Activated CD4-positive, alpha-beta T cell treated with anti-CD3 and anti-CD28 coated beads, Interleukin-2, amount 10 ng/mL, durations not matched to agents 24 days and 14 days (primary cell): Measurements from ENCODE around the gene PTAR1. TPM values are rescaled to one million over a fixed set of nuclear protein-coding genes. Genes with fewer than 3 reads are reported as not detected.
"Not testable (repeated sequence)": the region's sequence is repeated elsewhere in the genome, so short reads cannot be mapped to it uniquely, and the experiment has no call there.

ENCODE experiments used
- DNase-seq: peaks from one replicate; pipeline ENCODE4 v3.0.0; 2022
- H3K27ac Mint-ChIP-seq: one replicate; pipeline ENCODE4 v1.8.0; 2022; ENCODE audit warnings: mild to moderate bottlenecking, mixed read lengths
- H3K27me3 Mint-ChIP-seq: one replicate; pipeline ENCODE4 v1.8.0; 2022; ENCODE audit warnings: mixed read lengths
- H3K36me3 Mint-ChIP-seq: one replicate; pipeline ENCODE4 v1.8.0; 2022; ENCODE audit warnings: low read depth, mild to moderate bottlenecking, mixed read lengths
- H3K4me1 Mint-ChIP-seq: one replicate; pipeline ENCODE4 v1.8.0; 2021; ENCODE audit warnings: mixed read lengths
- H3K4me3 Mint-ChIP-seq: one replicate; pipeline ENCODE4 v1.8.0; 2022; ENCODE audit warnings: mild to moderate bottlenecking, moderate library complexity, mixed read lengths
- H3K9me3 Mint-ChIP-seq: one replicate; pipeline ENCODE4 v1.8.0; 2021; ENCODE audit warnings: mixed read lengths
- intact Hi-C: fragments of 100-400 bp; cut with micrococcal nuclease; formaldehyde crosslinking; loops from one replicate; pipeline ENCODE4 v1.15.1; 2023
- total RNA-seq: library from RNA; stranded (reverse); gene quantifications from 2 replicates; pipeline ENCODE4 v1.2.3, GENCODE V29; 2022

The PTAR1 gene
- total RNA-seq, 1 donor from 2014 or later: 56.1 TPM

DNA sequence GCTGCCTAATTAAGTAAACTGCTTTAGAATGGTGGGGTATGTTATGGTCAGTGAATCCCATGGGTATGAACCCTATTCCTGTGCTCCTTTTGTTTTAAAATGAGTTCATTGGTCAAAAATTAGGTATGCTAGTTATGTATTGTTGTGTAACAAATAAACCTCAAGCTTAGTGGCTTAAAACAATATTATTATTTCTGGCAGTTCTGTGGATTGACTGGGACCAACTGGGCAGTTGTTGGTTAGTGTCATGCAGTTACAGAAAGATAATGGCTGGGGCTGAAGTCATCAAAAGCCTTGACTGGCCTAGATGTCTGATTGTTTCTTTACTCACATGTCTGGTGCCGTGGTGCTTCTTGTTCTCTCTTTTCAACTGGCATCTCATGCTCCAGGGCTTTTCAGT lies 8.9 kb upstream of the PTAR1 start:
- no peak for DNase-seq
- no peak overlapping the region for H3K27ac Mint-ChIP-seq
- H3K4me3 Mint-ChIP-seq: no peak overlapping the region
- H3K27me3 Mint-ChIP-seq: no peaks in the 10 kb centered on the region
- H3K4me1 Mint-ChIP-seq: no peaks in the 10 kb centered on the region
- H3K9me3 Mint-ChIP-seq: peaks cover 3% of the 10 kb centered on the region
- intact Hi-C loops: no loop called here
- no peaks in the 10 kb centered on the region for H3K36me3 Mint-ChIP-seq

DNA sequence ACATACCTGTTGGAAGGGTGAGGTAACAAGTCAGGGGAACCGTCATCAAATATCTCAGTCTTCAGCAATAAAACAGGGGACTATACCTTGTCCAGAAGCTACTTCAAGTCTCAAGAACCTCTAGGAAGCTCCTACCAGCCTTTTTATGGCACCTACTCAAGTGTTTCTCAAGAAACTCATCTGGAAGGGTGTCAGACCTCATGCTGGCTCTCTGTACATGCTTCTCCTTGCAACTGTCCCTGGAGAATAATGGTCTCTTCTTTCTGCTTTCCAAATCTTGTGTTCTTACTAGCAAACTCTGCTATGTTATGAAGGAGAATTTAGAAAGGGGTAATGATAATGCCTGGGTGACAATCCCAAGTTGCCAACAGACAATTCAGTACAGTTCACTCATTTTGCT lies 8.3 kb upstream of the PTAR1 start:
- H3K4me3 Mint-ChIP-seq: no peak overlapping the region
- H3K27me3 Mint-ChIP-seq: no peaks in the 10 kb centered on the region
- H3K36me3 Mint-ChIP-seq: no peaks in the 10 kb centered on the region
- H3K27ac Mint-ChIP-seq: no peak overlapping the region
- intact Hi-C loops: no loop called here
- no peaks in the 10 kb centered on the region for H3K4me1 Mint-ChIP-seq
- no peaks in the 10 kb centered on the region for H3K9me3 Mint-ChIP-seq
- DNase-seq: no peak

- H3K4me1 Mint-ChIP-seq, H3K27me3 Mint-ChIP-seq, intact Hi-C loops, H3K9me3 Mint-ChIP-seq, H3K36me3 Mint-ChIP-seq, H3K4me3 Mint-ChIP-seq, DNase-seq, H3K27ac Mint-ChIP-seq: not testable (repeated sequence)
Measured at GRCh38 chr9:69763862-69764261, 4.1 kb upstream of the PTAR1 start.

- Mint-ChIP-seq H3K4me3 (no peak overlapping the region), H3K27ac (no peak overlapping the region), H3K27me3 (no peaks in the 10 kb centered on the region), H3K9me3 (no peaks in the 10 kb centered on the region), H3K36me3 (peaks cover 9% of the 10 kb centered on the region), H3K4me1 (peaks cover 14% of the 10 kb centered on the region)
- no peak for DNase-seq
- intact Hi-C loops: no loop called here
Measured at GRCh38 chr9:69762527-69762926, 2.7 kb upstream of the PTAR1 start.

DNA sequence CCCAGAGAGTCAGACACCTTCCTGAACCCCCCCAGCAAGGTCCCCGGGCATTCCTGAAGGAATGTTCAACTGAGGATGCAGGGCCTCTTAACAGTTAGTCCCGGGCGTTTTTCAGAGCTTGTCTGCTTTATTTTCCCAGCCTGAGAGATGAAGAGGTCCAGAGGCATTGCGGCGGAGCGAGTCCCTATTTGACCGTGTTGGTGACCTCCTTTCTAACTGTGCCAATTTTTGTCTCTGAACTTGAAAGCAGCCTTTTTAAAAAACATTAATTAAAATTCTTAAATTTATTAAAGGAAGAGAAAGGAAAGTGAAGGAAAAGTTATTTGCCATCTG lies 433 bp upstream of the PTAR1 start:
- Mint-ChIP-seq H3K9me3 (no peaks in the 10 kb centered on the region), H3K27ac (peak overlapping the region; percentile 87), H3K4me1 (peaks cover 25% of the 10 kb centered on the region), H3K4me3 (peak overlapping the region; percentile 98), H3K36me3 (peaks cover 17% of the 10 kb centered on the region), H3K27me3 (no peaks in the 10 kb centered on the region)
- intact Hi-C loops: no loop called here
- no peak for DNase-seq

DNA sequence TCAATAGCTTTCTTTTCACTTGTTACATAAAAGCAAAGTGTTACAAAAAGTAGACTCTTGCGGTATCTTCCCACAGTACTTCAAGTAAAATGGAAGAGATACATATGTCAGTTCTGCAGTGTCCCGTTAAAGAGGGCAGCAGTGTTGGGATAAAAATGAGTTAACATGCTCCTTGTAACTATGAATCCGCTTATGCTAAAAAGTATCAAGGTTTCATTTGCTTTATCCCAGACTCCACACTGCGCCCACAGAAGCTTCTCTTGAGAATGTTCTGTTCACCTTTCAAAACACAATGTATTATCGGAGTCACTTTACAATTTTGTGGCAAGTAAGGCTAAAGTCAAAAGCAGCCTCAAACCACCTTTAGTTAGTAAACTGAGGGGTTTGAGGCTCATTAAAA lies 790 bp downstream of the PTAR1 start:
- Mint-ChIP-seq H3K4me1 (peaks cover 29% of the 10 kb centered on the region), H3K4me3 (peak overlapping the region; percentile 98), H3K9me3 (no peaks in the 10 kb centered on the region)

DNA sequence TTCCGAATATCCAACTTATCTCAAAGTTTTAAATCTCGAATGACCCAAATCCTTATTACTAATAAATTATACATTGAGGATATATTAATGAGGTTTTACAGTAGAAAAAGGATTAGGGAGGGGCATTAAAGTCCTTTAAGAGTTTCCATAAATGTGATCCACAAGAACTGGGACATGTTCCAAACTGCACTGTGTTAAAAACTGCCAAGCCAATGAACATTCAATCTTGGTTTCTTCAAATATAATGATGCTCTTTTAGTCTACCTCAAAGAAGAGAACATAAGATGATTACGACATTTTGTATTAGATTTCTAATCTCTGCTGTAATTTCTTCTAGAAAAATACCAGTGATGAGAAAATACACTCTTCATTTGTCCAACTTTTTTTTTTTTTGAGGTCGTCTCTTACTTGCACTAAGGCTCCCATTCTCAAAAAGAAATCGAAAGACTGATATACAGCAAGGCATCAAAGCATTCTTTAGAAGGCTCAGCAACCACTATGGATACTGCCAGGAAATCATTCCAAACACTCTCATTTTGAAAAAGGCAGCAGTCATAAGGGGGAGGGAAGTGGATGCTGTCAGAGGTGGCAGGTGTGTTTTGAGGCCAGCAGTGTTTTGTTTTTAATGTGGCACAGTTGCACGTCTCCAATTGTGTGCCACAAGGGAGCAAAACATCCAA lies 1.7 kb downstream of the PTAR1 start:
- Mint-ChIP-seq H3K9me3 (no peaks in the 10 kb centered on the region), H3K27me3 (no peaks in the 10 kb centered on the region), H3K4me1 (peaks cover 29% of the 10 kb centered on the region), H3K4me3 (peak overlapping the region; percentile 98), H3K27ac (peak overlapping the region; percentile 8), H3K36me3 (peaks cover 27% of the 10 kb centered on the region)
- intact Hi-C loops: loop anchor here (2.0 to 10.0 kb wide), 6 partner anchors 27 to 807 kb away; partner anchors contain the start of genes KLF9 and TJP2
- DNase-seq: no peak

More for the DNA sequence above, 790 bp downstream of the PTAR1 start:
- H3K36me3 Mint-ChIP-seq: peaks cover 18% of the 10 kb centered on the region
- H3K27ac Mint-ChIP-seq: peak overlapping the region; percentile 96
- intact Hi-C loops: loop anchor here (1.0 to 10.0 kb wide), 7 partner anchors 28 to 806 kb away; partner anchors contain the start of genes APBA1, KLF9 and TJP2
- no peaks in the 10 kb centered on the region for H3K27me3 Mint-ChIP-seq
- no peak for DNase-seq

DNA sequence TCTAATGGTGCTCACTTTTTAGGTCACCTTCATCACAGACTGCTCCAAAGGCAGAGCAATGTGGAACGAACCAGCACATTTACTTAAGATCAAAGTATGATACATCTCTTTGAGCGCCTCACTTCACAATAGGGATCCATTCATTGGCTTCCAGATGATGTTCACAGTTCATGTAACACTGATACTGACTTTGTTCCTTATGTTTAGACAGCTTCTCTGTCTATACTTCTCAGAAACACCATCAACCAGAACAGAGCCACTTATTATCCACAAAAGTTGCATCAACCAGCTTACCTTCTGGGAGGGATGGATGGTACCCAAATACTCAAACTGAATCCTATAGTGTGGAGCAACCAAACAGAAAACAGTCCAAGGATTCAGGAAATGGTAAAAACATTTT lies 4.6 kb downstream of the PTAR1 start:
- Mint-ChIP-seq H3K4me1 (peaks cover 36% of the 10 kb centered on the region), H3K36me3 (peaks cover 34% of the 10 kb centered on the region), H3K27ac (no peak overlapping the region), H3K4me3 (no peak overlapping the region), H3K9me3 (no peaks in the 10 kb centered on the region), H3K27me3 (no peaks in the 10 kb centered on the region)
- no peak for DNase-seq
- intact Hi-C loops: loop anchor here (5.0 to 10.0 kb wide), 4 partner anchors 33 to 810 kb away; partner anchors contain the start of genes KLF9 and TJP2

- intact Hi-C loops: loop anchor here (10.0 kb wide), 3 partner anchors 579 to 811 kb away; partner anchors contain the start of genes KLF9 and TJP2
- H3K27me3 Mint-ChIP-seq: no peaks in the 10 kb centered on the region
- no peaks in the 10 kb centered on the region for H3K9me3 Mint-ChIP-seq
- H3K27ac Mint-ChIP-seq: no peak overlapping the region
- H3K36me3 Mint-ChIP-seq: peaks cover 38% of the 10 kb centered on the region
- DNase-seq: no peak
- H3K4me1 Mint-ChIP-seq: peaks cover 28% of the 10 kb centered on the region
- H3K4me3 Mint-ChIP-seq: no peak overlapping the region
Measured at GRCh38 chr9:69753830-69754229, 6.0 kb downstream of the PTAR1 start.

DNA sequence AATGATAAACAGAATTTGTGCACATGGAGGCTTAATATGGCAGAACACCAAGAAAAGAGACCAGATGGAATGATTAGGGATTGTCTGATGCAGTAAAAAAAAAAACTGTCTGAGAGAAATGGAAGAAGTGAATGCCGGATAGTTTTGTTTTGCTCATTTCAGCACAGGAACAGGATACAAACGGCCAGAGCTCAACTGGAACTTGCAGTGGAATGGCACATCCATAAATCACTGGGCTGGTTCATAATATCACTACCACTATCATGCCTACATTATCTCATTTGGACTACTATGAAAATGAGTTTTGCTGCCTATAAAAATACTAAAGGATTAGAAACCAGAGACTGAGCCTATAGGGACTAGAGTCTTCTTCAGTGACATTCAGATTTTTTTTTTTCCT lies 9.7 kb downstream of the PTAR1 start:
- H3K4me3 Mint-ChIP-seq: no peak overlapping the region

GRCh38 chr9:69748304-69748703 lies 11.5 kb downstream of the PTAR1 start:
- DNase-seq: no peak
- no peaks in the 10 kb centered on the region for H3K27me3 Mint-ChIP-seq
- no peak overlapping the region for H3K4me3 Mint-ChIP-seq
- intact Hi-C loops: no loop called here
- H3K36me3 Mint-ChIP-seq: peaks cover 45% of the 10 kb centered on the region
- no peaks in the 10 kb centered on the region for H3K9me3 Mint-ChIP-seq
- H3K4me1 Mint-ChIP-seq: peaks cover 25% of the 10 kb centered on the region
- no peak overlapping the region for H3K27ac Mint-ChIP-seq

More for the DNA sequence above, 9.7 kb downstream of the PTAR1 start:
- no peak for DNase-seq
- no peaks in the 10 kb centered on the region for H3K27me3 Mint-ChIP-seq
- peaks cover 21% of the 10 kb centered on the region for H3K4me1 Mint-ChIP-seq
- H3K9me3 Mint-ChIP-seq: no peaks in the 10 kb centered on the region
- no peak overlapping the region for H3K27ac Mint-ChIP-seq
- peaks cover 43% of the 10 kb centered on the region for H3K36me3 Mint-ChIP-seq
- intact Hi-C loops: loop anchor here (10.0 kb wide), 3 partner anchors 575 to 815 kb away; partner anchors contain the start of genes KLF9 and TJP2

DNA sequence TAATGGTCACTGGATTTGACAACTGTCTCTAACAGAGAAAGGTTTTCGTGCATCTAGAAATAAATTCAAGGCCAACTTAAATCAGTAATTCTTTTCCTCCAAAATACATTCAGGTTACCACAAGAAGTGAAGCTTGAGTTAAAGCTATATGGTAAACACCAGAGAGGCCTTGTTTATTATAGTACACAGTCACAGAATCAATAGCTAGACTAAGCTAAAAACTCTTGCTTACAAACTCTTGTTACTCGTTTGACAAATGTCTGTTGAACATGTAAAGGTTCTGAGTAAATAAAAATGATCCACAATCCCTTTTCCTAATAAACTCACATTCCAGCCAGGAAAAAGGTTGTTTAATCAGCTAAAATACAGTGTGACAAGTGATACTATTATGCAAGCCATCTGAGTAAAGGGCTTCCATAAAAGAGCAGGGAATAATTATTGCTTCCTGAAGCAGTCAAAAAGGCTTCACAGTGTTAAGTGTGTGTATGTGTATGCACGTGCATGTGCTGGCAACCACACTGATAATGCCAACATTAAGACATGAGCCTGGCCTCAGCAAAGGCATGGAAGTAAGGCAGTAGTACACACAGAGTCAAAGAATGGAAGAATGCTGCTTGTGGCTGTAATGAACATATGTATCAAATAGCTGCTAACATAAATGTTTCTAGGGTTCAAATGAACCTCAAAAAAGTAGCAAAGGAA lies 12.8 kb downstream of the PTAR1 start:
- no peaks in the 10 kb centered on the region for H3K9me3 Mint-ChIP-seq
- H3K36me3 Mint-ChIP-seq: peaks cover 45% of the 10 kb centered on the region
- no peak for DNase-seq
- H3K27me3 Mint-ChIP-seq: no peaks in the 10 kb centered on the region
- no peak overlapping the region for H3K27ac Mint-ChIP-seq
- intact Hi-C loops: no loop called here
- H3K4me3 Mint-ChIP-seq: no peak overlapping the region
- H3K4me1 Mint-ChIP-seq: peaks cover 23% of the 10 kb centered on the region

DNA sequence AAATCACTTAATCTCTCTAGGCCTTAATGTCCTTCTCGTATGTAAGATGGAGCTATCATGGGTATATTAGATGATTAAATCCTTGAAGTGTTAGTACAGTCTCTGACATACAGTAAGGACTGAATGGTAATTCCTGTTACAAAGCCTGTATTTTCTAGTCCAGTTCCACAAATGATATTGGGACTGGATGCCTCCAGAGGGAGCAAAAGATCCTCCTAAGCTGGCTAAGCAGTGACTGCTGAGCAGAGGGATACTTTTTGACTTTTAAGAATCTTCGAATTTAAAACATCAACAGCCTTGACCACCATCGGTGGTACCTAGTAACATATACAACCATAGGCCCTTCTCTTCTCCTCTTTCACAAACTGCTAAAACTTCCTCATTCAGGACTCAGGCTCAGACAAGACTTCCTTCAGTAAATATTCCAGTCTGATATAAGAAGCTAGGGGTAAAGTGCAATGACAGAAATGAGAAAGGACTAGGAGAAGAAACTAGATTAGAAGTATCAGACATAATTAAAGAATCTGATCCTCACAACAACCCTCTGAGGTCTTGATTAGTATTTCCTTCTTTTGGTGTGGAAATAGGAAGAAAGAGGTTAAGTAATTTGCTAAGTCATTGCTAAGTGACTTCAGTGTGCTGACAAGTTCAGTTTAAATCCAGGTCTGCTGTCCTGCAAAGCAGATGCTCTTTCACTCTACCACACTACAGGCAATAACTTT lies 13.9 kb downstream of the PTAR1 start:
- Mint-ChIP-seq H3K27me3 (no peaks in the 10 kb centered on the region), H3K4me1 (peaks cover 17% of the 10 kb centered on the region), H3K9me3 (no peaks in the 10 kb centered on the region), H3K27ac (peak overlapping the region; percentile 35), H3K36me3 (peaks cover 48% of the 10 kb centered on the region), H3K4me3 (no peak overlapping the region)
- intact Hi-C loops: no loop called here
- no peak for DNase-seq
